GOT3 (cell line): Measurements from ENCODE around the gene COPS8.

Source experiments
- DNase-seq: peaks from one replicate; lab custom pipeline; 2025; ENCODE audit warnings: mixed read lengths; lab: John Stamatoyannopoulos, UW

The COPS8 gene

DNA sequence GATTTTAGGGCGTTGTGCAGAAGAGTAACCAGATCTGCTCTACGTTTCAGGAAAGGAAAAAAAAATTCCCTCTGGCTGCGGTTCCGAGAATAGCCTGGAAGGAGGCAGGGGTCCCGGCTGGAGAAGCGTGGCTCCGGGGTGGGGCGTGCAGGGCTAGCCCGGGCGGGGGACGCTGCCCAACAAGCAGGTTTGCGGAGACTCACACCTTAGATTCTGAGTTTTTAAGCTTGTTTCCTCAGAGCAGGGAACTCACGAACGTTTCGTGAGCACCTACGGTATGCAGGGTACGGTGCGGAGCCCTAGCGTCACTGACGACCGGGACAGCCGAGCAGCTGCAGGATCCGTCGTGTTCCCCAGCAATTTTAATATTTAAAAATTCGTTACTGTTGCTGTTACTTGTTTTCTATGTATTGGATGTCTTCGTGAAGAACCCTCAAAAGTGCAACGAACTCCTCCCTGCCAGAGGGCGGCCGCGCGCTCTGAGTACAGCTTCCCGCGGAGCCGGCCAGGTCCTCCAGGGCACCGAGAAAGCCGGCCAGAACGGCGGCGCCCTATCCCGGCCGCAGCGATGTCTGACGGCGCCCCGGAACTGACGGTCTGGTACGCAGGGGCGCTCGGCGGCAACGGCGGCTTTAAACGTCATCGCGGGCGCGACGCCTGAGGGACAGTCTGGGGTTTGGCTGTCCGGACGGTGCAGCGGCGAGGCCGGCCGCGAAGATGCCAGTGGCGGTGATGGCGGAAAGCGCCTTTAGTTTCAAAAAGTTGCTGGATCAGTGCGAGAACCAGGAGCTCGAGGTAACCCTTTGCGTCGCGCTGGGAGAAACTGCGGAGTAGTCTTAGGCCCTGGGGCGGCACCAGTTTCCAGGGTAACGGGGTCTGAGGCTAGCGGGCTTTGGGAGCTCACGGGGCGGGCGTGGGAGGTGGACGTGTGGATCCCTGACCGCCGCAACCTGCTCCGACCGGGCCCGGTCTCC lies at the start of gene COPS8:
Gene COPS8 (plus strand): TSS at position 642 of the 974 bp plus-strand sequence. CDS start 76 bp downstream, at position 718.
- peak; percentile 77 for DNase-seq

DNA sequence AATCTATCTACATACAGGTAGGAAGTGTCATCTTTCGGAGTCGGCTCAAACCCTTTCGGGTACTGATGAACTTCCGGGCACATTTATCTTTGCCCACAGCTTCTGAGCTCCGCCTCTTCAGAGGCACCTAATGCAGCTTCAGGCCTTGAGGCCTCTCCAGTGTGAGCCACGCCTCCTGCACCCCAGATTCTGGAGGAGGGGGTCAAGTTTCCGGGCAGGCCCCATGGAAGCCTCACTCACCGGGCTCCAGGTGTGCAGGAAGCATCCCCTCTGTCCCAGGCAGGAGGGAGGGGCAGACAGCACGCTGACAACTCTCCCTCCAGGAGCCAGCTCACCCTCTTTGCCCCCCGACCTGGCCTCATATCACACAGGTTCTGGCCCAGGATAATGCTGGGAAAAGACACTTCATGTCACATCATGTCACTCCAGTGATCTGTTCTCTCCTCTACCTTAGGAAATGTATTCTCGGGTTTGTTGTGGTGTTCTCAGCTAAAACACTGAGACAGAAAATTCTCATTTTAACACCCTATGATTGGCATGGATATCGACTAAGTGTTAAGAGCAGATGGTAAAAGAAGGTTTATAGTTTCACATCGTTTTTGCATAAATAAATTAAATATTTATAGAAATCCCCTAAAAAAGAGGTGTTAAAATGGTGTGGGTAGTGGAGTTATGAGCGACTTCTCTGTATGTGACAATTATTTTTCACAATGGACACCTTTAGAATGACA lies 46.2 kb upstream of the COPS8 start:
- DNase-seq: no peak

DNA sequence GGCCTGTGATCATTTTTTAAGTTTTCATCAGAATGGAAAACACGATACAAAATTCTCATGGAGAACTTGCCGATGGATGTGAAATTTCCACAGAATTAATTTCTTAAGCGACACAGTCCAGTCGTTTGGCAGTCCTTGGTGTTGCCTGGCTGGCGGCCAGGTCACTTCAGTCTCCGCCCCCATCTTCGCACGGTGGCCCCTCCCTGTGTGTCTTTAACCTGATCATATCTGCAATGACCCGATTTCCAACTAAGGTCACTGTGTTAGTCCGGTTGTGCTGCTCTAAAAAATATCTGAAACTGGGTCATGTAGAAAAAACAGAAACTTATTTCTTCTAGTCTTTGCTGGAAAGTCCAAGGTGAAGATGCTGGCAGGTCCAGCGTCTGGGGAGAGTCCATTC lies 44.5 kb upstream of the COPS8 start:
- DNase-seq: no peak

DNA sequence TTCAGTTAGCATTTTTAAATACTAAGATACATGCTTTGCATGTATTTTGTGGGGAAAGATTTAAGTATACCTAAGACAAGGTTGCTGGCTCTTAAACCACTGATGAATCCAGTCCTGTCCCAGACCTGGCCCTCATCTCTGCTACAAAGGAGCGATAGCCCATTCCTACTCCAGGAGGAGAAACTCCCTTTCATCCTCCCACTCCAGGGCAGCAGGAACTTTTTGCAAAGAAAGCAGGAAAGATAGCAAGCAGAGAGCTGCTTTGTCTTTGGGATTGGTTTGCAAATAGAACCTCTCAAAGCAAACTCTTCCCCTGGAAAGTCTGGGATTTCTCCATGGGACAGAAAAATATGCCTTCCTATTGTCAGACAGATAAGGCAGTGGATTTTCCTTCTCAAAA lies 43.6 kb upstream of the COPS8 start:
- DNase-seq: no peak

DNA sequence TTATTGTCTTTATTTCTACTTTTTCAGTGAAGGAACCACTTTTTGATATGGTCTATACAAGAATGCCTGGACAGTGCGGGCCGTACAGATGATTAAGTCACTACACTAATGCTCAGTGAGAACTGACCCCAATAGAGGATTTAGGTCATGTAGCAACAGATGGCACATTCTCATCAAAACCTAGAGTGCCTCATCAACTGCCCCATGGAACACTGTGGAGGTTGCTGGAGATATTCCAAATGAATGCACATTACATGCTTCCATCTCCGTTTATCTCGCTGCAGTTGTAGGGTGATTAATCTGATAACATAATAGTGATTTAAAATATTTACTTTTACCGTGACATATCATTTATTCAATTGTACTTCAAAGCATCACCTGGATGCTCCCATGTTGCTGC lies 41.8 kb upstream of the COPS8 start:
- DNase-seq: no peak

DNA sequence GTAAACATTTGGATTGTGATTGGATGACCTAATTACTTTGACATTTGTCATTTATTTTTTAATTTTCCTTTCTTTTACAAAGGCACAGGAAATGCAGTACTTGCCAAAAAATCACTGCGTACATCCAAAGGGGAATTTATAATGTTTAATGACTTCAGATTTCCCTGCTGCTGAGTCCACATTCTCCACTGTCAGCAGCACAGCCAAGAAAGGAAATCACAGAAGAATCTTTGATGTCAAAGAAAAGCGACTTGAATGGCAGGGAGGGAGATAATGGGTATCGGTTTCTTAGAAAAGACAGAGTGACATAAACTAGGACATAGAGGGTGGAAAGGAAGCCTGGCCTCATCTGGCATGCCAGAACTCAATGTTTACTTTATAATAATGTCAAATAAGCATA lies 41.4 kb upstream of the COPS8 start:
- DNase-seq: no peak

DNA sequence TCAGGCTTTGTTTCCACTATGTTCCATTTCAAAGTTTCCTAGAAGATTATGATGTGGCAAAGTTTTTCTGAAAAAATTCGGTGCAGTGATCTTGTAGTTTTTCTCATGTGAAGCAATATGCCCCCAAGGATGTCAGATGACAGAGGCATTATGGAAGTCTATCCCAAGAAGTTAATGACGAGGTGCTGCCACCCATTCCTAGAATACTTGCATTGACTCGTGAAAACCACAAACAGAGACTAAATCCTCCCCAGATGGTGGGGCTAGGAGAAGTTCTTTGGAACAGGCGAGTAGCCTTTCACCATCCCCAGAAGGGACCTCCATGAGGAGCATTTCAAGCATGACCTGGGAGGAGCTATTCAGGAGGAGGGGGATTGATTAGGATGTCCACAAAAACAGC lies 40.2 kb upstream of the COPS8 start:
- no peak for DNase-seq

DNA sequence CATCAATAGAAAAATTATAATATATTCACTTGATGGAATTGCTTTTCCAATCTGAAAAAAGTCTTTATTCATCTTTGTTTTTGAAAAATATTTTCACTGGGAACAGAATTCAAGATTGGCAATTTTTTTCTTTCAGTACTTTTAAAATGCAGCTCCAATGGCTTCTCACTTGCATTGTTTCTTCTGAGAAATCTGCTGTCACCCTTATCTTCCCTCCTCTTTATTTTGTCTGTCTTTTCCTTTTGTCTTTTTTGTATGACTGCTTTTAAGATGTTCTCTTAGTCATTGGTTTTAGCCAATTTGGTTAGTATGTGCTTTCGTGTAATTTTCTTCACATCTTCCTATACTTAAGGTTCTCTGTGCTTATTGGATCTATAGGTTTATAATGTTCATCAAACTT lies 37.1 kb upstream of the COPS8 start:
- no peak for DNase-seq

DNA sequence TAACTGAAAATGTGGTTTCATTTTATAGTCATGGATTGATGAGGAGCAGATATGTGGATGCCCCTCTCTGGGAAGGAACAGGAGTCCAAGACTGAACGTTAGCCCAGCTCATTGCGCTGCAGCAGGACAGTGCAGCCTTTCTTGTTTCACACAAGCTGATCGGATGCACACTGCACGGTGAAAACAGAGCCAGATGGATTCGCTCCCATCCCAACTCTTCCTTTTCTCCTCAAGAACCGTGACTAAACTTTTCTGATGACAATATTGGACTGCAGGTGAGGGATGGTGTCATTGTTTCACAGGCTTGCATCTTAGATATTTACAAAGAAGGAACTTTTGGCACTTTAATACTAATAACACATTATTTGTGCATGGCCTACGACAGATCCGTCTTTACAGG lies 33.8 kb upstream of the COPS8 start:
- no peak for DNase-seq

DNA sequence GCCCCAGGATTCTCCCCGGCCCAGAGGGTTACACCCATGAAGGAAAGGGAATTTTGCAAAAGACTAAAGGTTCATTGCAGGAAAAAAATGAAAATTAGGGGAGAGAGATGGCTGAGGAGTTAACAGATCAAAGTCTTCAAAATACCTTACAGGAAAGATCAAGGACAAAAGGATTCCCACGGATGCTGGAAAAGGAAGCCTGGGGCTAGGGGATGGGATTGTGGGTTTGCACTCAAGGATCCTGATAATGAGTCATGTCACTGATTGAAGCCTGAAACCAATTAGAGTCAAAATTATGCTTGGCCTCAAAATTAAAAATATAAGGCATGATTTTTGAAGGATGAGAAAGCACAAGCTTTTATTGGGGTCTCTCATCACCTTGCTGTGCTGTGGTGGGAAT lies 32.6 kb upstream of the COPS8 start:
- DNase-seq: no peak

DNA sequence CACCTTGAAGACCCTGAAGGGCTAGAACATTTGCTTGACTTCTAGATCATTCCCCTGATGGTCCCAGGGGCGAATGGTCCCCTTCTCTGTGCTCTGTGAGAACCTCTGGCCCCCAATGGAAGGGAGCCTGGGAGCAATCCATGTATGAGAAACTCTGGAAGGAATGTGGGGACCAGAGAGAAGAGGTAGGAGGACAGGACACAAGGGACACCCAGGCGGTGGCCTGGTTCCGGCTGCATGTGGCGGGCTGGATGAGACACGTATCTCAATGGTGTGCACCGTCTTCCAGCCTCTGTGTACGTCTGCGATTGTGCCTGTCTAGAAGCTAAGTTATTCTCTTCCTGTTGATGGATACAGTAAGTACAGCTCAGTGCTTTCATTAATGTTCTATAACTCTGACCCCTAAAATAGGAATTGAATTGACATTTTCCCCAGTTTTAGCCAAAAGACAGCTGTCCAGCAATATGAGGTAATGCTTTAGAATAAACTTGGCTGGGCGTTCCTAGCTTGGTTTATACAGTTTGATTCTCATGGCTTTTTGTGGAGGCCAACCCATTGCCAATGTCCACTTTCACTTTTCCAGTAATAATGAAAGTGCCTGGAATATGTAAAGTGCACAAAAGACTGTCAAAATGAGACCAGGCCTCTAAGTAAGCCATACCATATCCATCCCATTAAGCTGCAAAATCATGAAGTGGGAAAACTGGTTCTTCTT lies 30.1 kb upstream of the COPS8 start:
- DNase-seq: no peak

DNA sequence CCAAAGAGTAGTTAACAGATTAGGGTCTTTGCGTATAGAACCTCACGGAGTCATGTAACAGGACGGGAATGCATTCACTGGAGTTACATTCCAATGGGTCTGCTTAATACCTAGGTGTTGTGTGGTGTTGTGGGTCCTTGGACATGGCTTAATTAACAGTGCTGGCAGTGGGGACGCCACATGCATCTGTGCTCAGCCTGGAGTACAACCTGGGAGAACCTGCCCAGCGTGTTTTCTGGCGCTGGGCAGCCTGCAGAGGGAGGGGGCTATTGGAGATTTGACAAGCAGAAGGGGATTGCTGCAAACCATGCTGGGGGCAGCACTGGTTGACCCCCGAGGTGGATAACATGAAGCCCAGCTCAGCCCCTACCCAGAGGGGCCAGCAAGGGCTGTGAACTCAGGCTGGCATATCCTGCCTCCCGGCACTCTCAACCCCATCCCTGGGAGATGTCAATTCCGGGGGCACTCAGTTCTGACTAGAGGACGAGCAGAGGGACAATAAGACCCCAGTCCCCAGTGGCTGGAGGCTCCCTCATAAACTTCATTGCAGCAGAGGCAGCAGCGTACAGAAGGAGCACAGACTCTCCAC lies 29.3 kb upstream of the COPS8 start:
- DNase-seq: no peak

DNA sequence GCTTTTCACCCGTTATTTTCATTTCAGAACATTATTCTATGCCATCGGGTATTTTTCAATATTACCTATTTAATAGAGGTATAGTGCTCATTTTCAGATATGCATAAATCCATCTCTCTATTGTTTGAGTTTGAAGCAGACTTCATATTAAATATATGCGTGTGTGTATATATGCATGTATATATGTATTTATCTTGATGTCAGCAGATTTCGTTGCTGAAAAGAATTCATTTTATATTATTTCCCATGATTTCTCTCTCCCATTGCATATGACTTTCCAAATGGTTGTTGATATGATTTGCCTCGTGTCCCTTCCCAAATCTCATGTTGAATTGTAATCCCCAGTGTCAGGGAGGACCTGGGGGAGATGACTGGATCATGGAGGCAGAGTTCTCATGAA lies 28.6 kb upstream of the COPS8 start:
- DNase-seq: no peak

DNA sequence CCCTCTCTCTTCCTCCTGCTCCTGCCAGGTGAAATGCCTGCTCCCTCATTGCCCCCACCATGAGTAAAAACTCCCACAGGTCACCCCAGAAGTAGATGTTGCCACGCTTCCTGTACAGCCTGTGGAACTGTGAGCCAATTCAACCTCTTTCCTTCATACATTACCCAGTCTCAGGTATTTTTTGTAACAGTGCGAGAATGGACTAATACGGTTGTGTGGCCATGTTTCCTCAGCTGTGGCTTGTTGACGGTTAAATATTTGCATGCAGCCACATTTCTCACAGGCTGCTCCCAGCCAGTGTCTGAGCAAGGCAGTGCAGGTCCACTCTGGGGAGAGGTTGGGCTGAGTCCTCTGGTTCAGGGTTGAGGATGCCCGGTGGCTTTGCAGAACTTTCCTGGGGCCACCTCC lies 27.8 kb upstream of the COPS8 start:
- no peak for DNase-seq

DNA sequence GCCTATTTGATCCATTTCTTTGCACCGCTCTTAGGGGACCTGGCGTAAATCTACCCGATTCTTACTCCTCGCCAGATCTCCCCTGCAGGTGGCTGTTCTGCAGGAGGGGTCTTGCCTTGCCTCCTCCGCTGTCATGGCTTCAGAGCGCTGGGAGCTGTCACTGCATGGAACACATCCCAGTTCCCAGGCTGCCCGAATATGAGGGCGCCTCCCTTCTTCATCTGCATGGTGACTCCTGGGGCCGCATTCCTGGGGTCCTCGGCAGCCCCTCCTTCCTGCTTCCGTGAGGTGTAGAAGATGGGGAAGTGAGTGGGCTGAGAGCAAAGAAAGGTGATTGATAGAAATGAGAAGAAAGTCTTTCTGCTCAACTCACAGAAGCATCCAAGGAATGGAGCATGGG lies 27.3 kb upstream of the COPS8 start:
- no peak for DNase-seq

DNA sequence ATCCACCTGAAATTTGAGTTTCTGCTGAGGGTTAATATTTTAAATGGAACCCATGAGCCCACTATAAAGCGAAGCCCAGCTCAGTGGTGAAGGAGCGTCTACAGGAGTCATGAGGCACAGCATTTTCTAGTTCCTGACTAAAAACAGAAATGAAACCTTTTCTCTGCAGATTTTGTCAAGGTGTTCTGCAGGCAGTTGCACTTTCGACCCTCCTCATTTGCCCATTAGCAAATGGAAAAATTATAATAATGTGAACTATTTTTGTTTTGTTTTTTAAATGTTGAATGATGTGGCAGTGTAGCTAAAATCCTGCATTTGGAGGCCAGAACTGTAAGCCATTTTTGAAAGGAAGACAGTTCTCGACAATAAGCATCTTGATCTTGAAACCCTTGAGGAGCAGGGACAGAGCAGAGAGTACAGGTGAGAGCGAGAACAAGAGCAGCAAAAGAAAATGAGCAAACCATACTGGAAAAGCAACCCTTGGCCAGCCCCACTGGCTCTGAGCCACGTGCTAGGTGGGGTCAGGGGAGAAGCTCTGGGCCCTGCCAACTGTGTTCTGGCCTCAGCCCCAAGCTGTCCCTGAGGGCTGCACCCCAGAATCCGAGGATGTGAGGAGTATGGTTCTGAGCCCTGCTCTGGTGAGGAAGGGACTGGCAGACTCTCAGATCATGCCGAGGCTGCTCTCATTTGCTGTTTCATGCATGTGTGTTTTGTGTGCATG lies 26.4 kb upstream of the COPS8 start:
- DNase-seq: no peak

DNA sequence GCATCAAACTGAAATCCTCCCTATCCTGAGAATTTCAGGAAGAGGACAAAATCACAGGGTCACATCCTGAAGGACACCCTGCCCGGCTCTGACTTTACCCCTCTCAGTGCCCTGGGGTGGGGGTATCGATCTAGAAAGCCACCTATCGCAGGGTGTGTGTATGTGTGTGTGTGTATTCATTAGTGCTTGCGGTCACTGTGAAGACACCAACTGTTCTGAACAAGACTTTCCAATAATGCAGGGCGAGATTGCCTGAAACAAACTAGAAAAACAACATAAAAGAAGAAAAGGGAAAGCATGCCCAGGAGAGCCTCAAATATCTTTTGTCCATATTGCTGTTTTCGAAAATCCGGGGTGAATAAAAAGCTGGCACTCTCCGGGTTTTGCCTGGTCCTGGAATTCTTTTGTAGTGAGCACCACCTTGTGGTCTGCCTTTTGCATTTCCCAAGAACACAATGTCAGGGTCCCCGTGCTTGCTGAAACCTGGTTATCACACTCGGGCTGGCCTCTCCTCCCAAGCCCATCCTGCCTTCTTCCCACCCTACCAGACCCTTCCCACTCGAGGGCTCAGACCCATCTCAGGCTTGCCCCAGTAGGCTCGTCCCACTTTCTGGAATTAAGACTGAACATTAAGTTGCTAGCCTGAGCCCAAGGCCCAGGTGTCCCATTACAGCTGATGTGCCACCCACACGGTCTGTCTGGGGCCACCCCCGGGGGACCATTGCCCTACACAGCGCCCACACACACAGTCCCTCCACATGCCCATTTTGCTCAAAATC lies 25.0 kb upstream of the COPS8 start:
- no peak for DNase-seq

DNA sequence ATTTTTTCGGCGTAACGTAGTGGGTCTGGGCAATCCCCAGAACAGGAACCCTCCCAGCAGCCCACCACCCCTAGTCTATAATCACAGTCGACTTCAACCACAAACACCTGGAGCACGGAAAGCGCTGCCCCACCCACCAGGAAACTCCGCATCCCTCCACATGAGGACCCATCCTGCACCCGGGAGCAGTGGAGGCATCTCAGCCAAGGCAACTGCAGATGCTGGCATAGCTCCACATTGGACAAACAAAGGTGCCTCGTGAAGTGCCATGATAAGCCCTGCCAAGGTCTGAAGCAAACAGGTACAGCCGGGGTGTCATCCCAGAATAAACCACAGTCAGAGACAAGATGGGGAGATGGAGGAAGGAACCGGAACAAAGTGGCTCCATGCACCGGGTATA lies 24.3 kb upstream of the COPS8 start:
- DNase-seq: no peak

DNA sequence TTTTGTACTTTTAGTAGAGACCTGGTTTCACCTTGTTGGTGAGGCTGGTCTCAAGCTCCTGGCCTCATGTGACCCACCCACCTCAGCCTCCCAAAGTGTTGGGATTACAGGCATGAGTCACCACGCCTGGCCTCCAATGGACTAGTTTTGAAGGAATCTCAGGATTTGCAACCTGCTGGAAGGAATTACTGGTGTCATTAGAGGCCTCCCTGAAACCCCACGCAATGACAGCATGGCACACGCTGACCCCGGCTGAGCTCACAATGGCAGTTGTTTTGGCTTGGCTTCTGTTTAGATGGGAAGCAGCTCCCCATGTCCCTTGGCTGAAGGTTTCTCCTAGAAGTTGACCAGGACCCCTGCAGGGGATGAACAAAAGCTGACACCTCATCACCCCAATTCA lies 23.1 kb upstream of the COPS8 start:
- DNase-seq: no peak

DNA sequence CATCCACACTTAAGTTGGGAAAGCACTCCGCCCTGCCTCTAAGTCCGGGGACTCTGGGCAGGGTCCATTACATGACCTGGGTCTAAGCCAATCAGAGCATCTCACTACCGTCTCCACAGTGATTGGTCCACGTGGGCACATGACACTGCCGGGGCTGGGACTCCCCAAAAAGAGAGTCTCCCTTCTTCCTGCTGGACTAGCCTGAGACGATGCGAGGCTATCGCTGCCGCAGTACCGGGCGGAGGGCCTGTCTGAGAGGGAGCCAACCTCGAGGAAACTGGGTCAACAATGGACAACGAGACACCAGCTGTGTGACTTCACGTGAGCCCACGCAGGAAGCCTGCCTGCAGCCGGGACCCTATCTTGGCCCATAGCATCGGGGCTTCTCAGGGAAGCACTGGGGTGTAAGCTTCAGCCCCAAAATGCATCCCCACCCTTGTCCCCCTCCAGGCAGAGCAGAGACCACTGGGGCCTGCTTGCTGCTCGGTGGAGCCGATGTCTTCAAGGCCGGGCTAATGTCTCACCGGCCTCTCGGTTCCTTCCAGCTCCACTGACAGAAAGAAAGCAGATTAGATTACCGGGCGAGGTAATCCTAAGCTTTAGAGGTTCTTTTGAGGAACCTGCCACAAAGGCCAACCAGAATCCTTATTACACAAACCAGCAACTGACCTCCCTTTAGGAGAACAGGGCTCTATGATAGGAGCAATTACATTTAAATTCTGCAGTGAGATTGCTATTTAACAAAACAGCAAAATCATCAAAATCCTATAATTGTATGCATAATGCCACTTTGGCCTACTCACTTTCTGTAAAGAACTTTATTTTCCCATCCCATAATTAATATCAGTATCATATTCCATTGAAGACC lies 21.3 kb upstream of the COPS8 start:
- no peak for DNase-seq
